A549 (cell line): ENCODE results near the gene USP2.

ENCODE experiments used
- EP300 ChIP-seq, 2 experiments: fragments of >200 bp; sonication (Bioruptor Twin); formaldehyde crosslinking; IDR thresholded peaks; 2 replicates in 1 of 2; 3 replicates in 1 of 2; pipeline ENCODE4 v1.6.1; 2016 to 2017
- HOXA7 ChIP-seq: fragments of 250-450 bp; sonication (Bioruptor Pico); IDR thresholded peaks from 2 replicates; pipeline ENCODE4 v1.5.0; 2020; ENCODE audit warnings: mild to moderate bottlenecking, moderate library complexity
- JUNB ChIP-seq: fragments of >200 bp; sonication (Bioruptor Twin); formaldehyde crosslinking; IDR thresholded peaks from 2 replicates; pipeline ENCODE4 v1.6.1; 2016
- KDM5A ChIP-seq: fragments of 200-600 bp; sonication (generic); IDR thresholded peaks from 2 replicates; pipeline ENCODE4 v1.6.1; 2016; ENCODE audit warnings: antibody characterized with exemption, mild to moderate bottlenecking
- MYC ChIP-seq: IDR thresholded peaks from 2 replicates; pipeline ENCODE4 v1.6.1; 2012; ENCODE audit warnings: mild to moderate bottlenecking, inconsistent platforms, low read length, improper control_type of control experiment, borderline replicate concordance
- RCOR1 ChIP-seq: fragments of 150-350 bp; IDR thresholded peaks from 2 replicates; pipeline ENCODE4 v1.6.1; 2014; ENCODE audit warnings: antibody characterized with exemption, low read length, low read depth
- TF ChIP-seq, protein P1 (sequence below): fragments of >200 bp; sonication (Bioruptor Twin); formaldehyde crosslinking; IDR thresholded peaks from 3 replicates; pipeline ENCODE4 v1.5.1; 2016

GRCh38 chr11:119323532-119324033, 57.9 kb downstream of the USP2 start:
- TF ChIP-seq EP300 (IDR thresholded peaks at IDR 0.05) (no peak), MYC (no peak), RCOR1 (no peak), JUNB (no peak), HOXA7 (no peak), KDM5A (no peak)
- TF ChIP-seq, protein P1, sequence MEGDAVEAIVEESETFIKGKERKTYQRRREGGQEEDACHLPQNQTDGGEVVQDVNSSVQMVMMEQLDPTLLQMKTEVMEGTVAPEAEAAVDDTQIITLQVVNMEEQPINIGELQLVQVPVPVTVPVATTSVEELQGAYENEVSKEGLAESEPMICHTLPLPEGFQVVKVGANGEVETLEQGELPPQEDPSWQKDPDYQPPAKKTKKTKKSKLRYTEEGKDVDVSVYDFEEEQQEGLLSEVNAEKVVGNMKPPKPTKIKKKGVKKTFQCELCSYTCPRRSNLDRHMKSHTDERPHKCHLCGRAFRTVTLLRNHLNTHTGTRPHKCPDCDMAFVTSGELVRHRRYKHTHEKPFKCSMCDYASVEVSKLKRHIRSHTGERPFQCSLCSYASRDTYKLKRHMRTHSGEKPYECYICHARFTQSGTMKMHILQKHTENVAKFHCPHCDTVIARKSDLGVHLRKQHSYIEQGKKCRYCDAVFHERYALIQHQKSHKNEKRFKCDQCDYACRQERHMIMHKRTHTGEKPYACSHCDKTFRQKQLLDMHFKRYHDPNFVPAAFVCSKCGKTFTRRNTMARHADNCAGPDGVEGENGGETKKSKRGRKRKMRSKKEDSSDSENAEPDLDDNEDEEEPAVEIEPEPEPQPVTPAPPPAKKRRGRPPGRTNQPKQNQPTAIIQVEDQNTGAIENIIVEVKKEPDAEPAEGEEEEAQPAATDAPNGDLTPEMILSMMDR: peak; percentile 69
